GM12891 (cell line): ENCODE results near the gene SIL1.

ENCODE experiments used
- POLR2A ChIP-seq: IDR thresholded peaks from 2 replicates; pipeline ENCODE4 v1.6.1; 2011; ENCODE audit warnings: low read depth, low read length, control low read depth
- POLR2AphosphoS5 ChIP-seq: IDR thresholded peaks from 2 replicates; pipeline ENCODE4 v1.6.1; 2011; ENCODE audit warnings: low read depth, low read length, control low read depth

GRCh38 chr5:139138809-139139208, 59.4 kb downstream of the SIL1 start:
- TF ChIP-seq POLR2AphosphoS5 (no peak), POLR2A (no peak)
